Hepatocyte (in vitro differentiated cells): ENCODE results near the gene SLC44A1. TPM values are rescaled to one million over a fixed set of nuclear protein-coding genes. Genes with fewer than 3 reads are reported as not detected.

Experiments used
- DNase-seq: peaks from one replicate; pipeline ENCODE4 v3.0.0-alpha.2; 2016; ENCODE audit warnings: low spot score
- H2AFZ ChIP-seq: fragments of 200-600 bp; sonication (generic); 2 replicates; pipeline ENCODE4 v1.6.0; 2016; ENCODE audit warnings: antibody characterized with exemption, mild to moderate bottlenecking
- H3K27ac ChIP-seq: fragments of 200-600 bp; sonication (generic); 2 replicates; pipeline ENCODE4 v1.5.1; 2016; ENCODE audit warnings: mild to moderate bottlenecking
- H3K27me3 ChIP-seq: fragments of 200-600 bp; sonication (generic); 2 replicates; pipeline ENCODE4 v1.6.1; 2016
- H3K36me3 ChIP-seq: fragments of 200-600 bp; sonication (generic); replicated peaks from 2 replicates; pipeline ENCODE4 v1.5.1; 2016; ENCODE audit warnings: low read depth; ENCODE audit not compliant: insufficient read depth
- H3K4me1 ChIP-seq: fragments of 200-600 bp; sonication (generic); 2 replicates; pipeline ENCODE4 v1.5.1; 2016; ENCODE audit warnings: mild to moderate bottlenecking, moderate library complexity; ENCODE audit not compliant: insufficient read depth
- H3K4me2 ChIP-seq: fragments of 200-600 bp; sonication (generic); 2 replicates; pipeline ENCODE4 v1.6.0; 2016
- H3K4me3 ChIP-seq: fragments of 200-600 bp; sonication (generic); 2 replicates; pipeline ENCODE4 v1.5.1; 2016; ENCODE audit warnings: mild to moderate bottlenecking
- H3K79me2 ChIP-seq: fragments of 200-600 bp; sonication (generic); 2 replicates; pipeline ENCODE4 v1.6.0; 2017; ENCODE audit warnings: mild to moderate bottlenecking
- H3K9me2 ChIP-seq: fragments of 200-600 bp; sonication (generic); replicated peaks from 2 replicates; pipeline ENCODE4 v1.6.0; 2017; ENCODE audit warnings: mild to moderate bottlenecking; ENCODE audit not compliant: insufficient read depth
- H3K9me3 ChIP-seq: fragments of 200-600 bp; sonication (generic); 2 replicates; pipeline ENCODE4 v1.5.1; 2016; ENCODE audit warnings: low read depth, mild to moderate bottlenecking
- H4K20me1 ChIP-seq: fragments of 200-600 bp; sonication (generic); 2 replicates; pipeline ENCODE4 v1.6.0; 2016; ENCODE audit warnings: mild to moderate bottlenecking; ENCODE audit not compliant: insufficient read depth, poor library complexity, severe bottlenecking
- EZH2 ChIP-seq: fragments of 200-600 bp; sonication (generic); IDR thresholded peaks from 2 replicates; pipeline ENCODE4 v1.6.1; 2016; ENCODE audit warnings: antibody characterized with exemption, mild to moderate bottlenecking, borderline replicate concordance
- EZH2phosphoT487 ChIP-seq: fragments of 200-600 bp; sonication (generic); IDR thresholded peaks from one replicate; pipeline ENCODE4 v1.6.1; 2018; ENCODE audit warnings: antibody characterized with exemption, mild to moderate bottlenecking, low read depth, moderate library complexity; ENCODE audit not compliant: unreplicated experiment, severe bottlenecking
- WGBS: methylation state at CpG from one replicate; pipeline ENCODE4 v1.1.6; 2016; ENCODE audit warnings: low lambda C conversion rate; ENCODE audit errors: missing lambda C conversion rate; 5-methylcytosine and 5-hydroxymethylcytosine counted together
- polyA plus RNA-seq: library from polyadenylated mRNA; unstranded; fragments of >200 nt; fragmentation: Nextera tagmentation; extraction: Ambion mirVana; gene quantifications from 2 replicates; pipeline ENCODE4 v1.2.1, GENCODE V29; 2016
- total RNA-seq: library from RNA; depleted of rRNA; stranded (reverse); fragments of >200 nt; gene quantifications from 2 replicates; pipeline ENCODE4 v1.2.3, GENCODE V29; 2014
- TF ChIP-seq, protein P1 (sequence below): fragments of 200-600 bp; sonication (generic); IDR thresholded peaks from 2 replicates; pipeline ENCODE4 v1.5.1; 2016; ENCODE audit warnings: antibody characterized with exemption, mild to moderate bottlenecking; ENCODE audit not compliant: poor library complexity

The SLC44A1 gene
- total and polyA plus RNA-seq, 2 experiments from 2014 or later = 31.3 to 64.9 TPM

DNA sequence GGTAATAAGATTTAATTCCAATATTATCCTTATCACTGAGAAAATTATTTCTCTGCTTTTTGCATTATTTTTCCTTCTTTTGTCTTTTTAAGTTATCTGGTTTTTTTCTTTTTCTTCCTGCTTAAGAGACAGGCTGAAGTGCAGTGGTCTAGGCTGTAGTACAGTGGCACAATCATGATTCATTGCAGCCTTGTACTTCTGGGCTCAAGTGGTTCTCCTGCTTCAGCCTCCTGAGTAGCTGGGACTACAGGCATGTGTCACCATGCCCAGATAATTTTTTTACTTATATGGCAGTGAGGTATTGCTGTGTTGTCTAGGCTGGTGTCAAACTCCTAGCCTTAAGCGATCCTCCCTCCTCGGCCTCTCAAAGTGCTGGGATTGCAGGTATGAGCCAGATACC lies 93.9 kb downstream of the SLC44A1 start:
- H3K27me3 ChIP-seq = no peaks in the 10 kb centered on the region
- TF ChIP-seq, protein P1, sequence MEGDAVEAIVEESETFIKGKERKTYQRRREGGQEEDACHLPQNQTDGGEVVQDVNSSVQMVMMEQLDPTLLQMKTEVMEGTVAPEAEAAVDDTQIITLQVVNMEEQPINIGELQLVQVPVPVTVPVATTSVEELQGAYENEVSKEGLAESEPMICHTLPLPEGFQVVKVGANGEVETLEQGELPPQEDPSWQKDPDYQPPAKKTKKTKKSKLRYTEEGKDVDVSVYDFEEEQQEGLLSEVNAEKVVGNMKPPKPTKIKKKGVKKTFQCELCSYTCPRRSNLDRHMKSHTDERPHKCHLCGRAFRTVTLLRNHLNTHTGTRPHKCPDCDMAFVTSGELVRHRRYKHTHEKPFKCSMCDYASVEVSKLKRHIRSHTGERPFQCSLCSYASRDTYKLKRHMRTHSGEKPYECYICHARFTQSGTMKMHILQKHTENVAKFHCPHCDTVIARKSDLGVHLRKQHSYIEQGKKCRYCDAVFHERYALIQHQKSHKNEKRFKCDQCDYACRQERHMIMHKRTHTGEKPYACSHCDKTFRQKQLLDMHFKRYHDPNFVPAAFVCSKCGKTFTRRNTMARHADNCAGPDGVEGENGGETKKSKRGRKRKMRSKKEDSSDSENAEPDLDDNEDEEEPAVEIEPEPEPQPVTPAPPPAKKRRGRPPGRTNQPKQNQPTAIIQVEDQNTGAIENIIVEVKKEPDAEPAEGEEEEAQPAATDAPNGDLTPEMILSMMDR = no peak
- TF ChIP-seq EZH2phosphoT487 (no peak), EZH2 (no peak)
- H3K4me3 ChIP-seq = no peak overlapping the region
- H3K9me2 ChIP-seq = no peaks in the 10 kb centered on the region
- H3K9me3 ChIP-seq = no peaks in the 10 kb centered on the region
- no peaks in the 10 kb centered on the region for H4K20me1 ChIP-seq
- H3K79me2 ChIP-seq = peaks cover 9% of the 10 kb centered on the region
- H2AFZ ChIP-seq = no peak overlapping the region
- no peak overlapping the region for H3K4me2 ChIP-seq
- H3K27ac ChIP-seq = no peak overlapping the region
- 96% methylated on average over 2 of the region's 2 CpGs for WGBS
- H3K36me3 ChIP-seq = no peaks in the 10 kb centered on the region
- H3K4me1 ChIP-seq = no peaks in the 10 kb centered on the region
- DNase-seq = no peak

DNA sequence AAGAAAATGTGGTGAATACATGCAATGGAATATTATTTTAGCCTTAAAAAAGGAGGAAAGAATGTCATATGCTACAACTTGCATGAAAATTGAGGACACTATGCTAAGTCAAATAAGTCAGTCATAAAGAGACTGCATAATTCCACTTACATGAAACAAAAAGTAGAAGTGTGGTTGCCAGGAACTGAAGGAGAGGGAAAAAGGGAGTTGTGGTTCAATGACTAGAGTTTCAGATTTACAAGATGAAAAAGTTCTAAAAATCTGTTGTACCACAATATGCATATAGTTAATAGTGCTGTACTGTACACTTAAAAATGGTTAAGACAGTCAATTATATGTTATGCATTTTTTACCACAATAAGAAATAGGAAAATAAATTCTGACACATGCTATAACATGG lies 95.4 kb downstream of the SLC44A1 start:
- no peak for DNase-seq
- Histone ChIP-seq H2AFZ (no peak overlapping the region), H3K4me1 (no peaks in the 10 kb centered on the region), H4K20me1 (no peaks in the 10 kb centered on the region), H3K27ac (no peak overlapping the region), H3K4me2 (no peak overlapping the region), H3K27me3 (no peaks in the 10 kb centered on the region), H3K4me3 (no peak overlapping the region), H3K36me3 (no peaks in the 10 kb centered on the region), H3K79me2 (peaks cover 5% of the 10 kb centered on the region), H3K9me3 (no peaks in the 10 kb centered on the region), H3K9me2 (no peaks in the 10 kb centered on the region)
- TF ChIP-seq EZH2phosphoT487 = no peak
- TF ChIP-seq, protein P1 = no peak

DNA sequence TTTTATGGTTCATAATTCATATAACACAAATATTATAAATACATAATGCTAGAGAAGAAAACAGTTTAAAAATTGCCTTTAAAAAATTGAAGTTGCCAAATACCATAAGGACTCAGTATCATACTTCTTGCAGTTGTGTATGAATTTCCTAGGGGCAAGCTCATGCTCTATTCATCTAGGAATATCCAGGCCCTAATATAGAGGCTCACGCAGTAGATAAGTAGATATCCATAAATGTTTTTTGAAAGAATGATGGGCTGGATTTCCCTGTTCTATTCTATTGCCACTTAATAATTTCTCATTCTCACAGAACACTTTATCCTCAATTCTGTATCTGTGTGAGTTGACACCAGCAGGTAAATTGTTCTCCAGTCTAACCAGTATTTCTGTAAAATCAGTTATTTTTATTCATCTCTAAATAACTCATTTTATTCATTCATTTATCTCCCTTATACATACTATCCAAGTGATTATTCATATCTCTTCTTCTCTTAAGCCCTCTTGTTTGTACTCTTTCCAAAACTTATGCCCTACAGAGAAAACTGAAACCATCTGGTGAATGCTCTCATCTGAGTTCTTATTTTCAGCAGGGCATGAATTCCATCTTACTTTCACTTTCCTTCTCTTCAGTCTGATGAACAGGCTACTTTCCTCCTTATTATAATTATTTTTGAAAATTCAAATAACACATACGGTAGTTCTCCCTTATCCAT lies 97.1 kb downstream of the SLC44A1 start:
- H3K4me1 ChIP-seq = no peaks in the 10 kb centered on the region
- WGBS = 88% methylated on average over 2 of the region's 2 CpGs
- no peak for TF ChIP-seq EZH2
- TF ChIP-seq EZH2phosphoT487 = no peak
- TF ChIP-seq, protein P1 = no peak
- no peaks in the 10 kb centered on the region for H3K9me3 ChIP-seq
- no peaks in the 10 kb centered on the region for H3K79me2 ChIP-seq
- no peak overlapping the region for H3K27ac ChIP-seq
- H3K9me2 ChIP-seq = no peaks in the 10 kb centered on the region
- DNase-seq = no peak
- H2AFZ ChIP-seq = no peak overlapping the region
- H3K27me3 ChIP-seq = no peaks in the 10 kb centered on the region
- no peak overlapping the region for H3K4me3 ChIP-seq
- no peaks in the 10 kb centered on the region for H3K36me3 ChIP-seq
- H4K20me1 ChIP-seq = no peaks in the 10 kb centered on the region
- H3K4me2 ChIP-seq = peak overlapping the region; percentile 22

DNA sequence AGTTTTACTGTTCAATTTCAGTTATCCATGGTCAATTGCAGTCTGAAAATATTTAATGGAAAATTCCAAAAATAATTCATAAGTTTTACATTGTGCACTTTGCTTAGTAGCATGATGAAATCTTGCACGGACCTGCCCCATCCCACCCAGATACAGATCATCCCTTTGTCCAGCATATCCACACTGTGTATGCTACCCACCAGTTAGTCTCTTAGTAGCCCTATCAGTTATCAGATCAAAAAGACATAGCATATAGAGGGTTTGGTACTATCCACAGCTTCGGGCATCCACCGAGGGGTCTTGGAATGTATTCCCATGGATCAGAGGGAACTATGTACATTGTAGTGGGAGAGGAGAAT lies 97.7 kb downstream of the SLC44A1 start:
- peak overlapping the region; percentile 22 for H3K4me2 ChIP-seq
- no peaks in the 10 kb centered on the region for H3K9me3 ChIP-seq
- TF ChIP-seq EZH2phosphoT487 (no peak), EZH2 (no peak)
- TF ChIP-seq, protein P1 = no peak
- H3K27ac ChIP-seq = no peak overlapping the region
- H3K4me3 ChIP-seq = no peak overlapping the region
- WGBS = 95% methylated on average over 3 of the region's 3 CpGs
- no peak overlapping the region for H2AFZ ChIP-seq
- H3K36me3 ChIP-seq = no peaks in the 10 kb centered on the region
- no peaks in the 10 kb centered on the region for H3K9me2 ChIP-seq
- H3K4me1 ChIP-seq = no peaks in the 10 kb centered on the region
- H3K27me3 ChIP-seq = no peaks in the 10 kb centered on the region
- H3K79me2 ChIP-seq = no peaks in the 10 kb centered on the region
- no peak for DNase-seq
- H4K20me1 ChIP-seq = no peaks in the 10 kb centered on the region
